GM12865 (cell line): Measurements from ENCODE around the gene PRAF2.

Source experiments
- DNase-seq: peaks from one replicate; pipeline ENCODE4 v3.0.0; 2010; ENCODE audit warnings: low read depth
- H3K4me3 ChIP-seq: 2 replicates; pipeline ENCODE4 v1.5.1; 2011; ENCODE audit warnings: mild to moderate bottlenecking, low read depth, low read length, control low read depth
- CTCF ChIP-seq: IDR thresholded peaks from 2 replicates; pipeline ENCODE4 v1.5.1; 2011; ENCODE audit warnings: low read length, control low read depth, low read depth, inconsistent platforms; ENCODE audit not compliant: insufficient read depth; ENCODE audit errors: missing control alignments

The PRAF2 gene

GRCh38 chrX:49101629-49101984 lies 27.8 kb upstream of the PRAF2 start:
- no peak for TF ChIP-seq CTCF
- H3K4me3 ChIP-seq = peak overlapping the region; percentile 54
- DNase-seq = no peak

- peak; percentile 96 for DNase-seq
- no peak for TF ChIP-seq CTCF
- peak overlapping the region; percentile 67 for H3K4me3 ChIP-seq
These were observed 27.2 kb upstream of the PRAF2 start for GRCh38 chrX:49100704-49101628.

GRCh38 chrX:49096419-49096818 lies 22.6 kb upstream of the PRAF2 start:
- no peak overlapping the region for H3K4me3 ChIP-seq
- no peak for TF ChIP-seq CTCF
- DNase-seq = no peak

- TF ChIP-seq CTCF = no peak
- H3K4me3 ChIP-seq = no peak overlapping the region
- no peak for DNase-seq
These were observed 15.8 kb upstream of the PRAF2 start for GRCh38 chrX:49089553-49089952.

GRCh38 chrX:49082271-49082871 lies 8.6 kb upstream of the PRAF2 start:
- TF ChIP-seq CTCF = no peak
- DNase-seq = no peak
- no peak overlapping the region for H3K4me3 ChIP-seq

- peak; percentile 80 for DNase-seq
- H3K4me3 ChIP-seq = peak within 1 kb of the TSS; percentile 77
- TF ChIP-seq CTCF = no peak
These were observed 6.0 kb upstream of the PRAF2 start, which contains the start of gene WDR45 for GRCh38 chrX:49079489-49080428. TSS of gene WDR45 (minus strand) at chrX:49079887. CDS start at chrX:49078095, 1,792 bp downstream.
